NCI-H82 treated with DMSO at 0.1 percent for 48 hours (cell line): ENCODE results near the gene ATP1A2.

Source experiments
- DNase-seq: peaks from one replicate; lab custom pipeline; 2025; ENCODE audit not compliant: unreplicated experiment; lab: John Stamatoyannopoulos, UW

The ATP1A2 gene

DNA sequence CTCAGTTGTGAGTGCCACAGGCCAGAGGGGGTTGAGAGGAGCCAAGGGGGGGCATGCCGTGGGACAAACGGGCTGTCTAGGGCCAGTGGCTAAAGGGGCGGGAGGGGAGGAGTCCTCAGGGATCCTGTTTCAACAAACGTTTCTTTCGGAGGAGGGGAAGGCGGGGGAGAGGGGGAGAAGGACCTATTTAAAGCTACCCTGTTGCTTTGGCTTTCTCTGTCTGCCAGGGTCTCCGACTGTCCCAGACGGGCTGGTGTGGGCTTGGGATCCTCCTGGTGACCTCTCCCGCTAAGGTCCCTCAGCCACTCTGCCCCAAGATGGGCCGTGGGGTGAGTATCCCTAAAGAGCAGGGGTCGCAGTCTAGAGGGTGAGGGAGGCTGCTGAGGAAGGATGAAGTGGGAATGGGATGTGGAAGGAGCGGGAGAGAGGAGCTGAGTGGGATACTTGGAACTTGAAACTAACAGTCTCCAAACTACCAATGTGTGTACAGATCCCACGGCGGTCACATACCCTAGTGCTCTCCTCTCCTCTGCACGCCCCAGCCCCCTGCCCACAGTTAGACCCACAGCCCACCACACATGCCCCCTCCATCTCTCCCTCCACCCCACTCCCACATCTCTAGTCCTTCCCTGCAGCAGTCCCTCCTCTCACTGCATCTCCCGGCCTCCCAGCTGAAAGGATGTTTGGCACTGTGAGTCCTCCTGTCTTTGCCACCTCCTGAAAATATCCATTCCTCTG, at the start of gene ATP1A2:
TSS of gene ATP1A2 (plus strand) at position 215 of the 738 bp plus-strand sequence. CDS start at position 318, 103 bp downstream.
- DNase-seq, result no peak

GRCh38 chr1:160066829-160067745, 48.5 kb upstream of the ATP1A2 start:
- DNase-seq, result no peak

DNA sequence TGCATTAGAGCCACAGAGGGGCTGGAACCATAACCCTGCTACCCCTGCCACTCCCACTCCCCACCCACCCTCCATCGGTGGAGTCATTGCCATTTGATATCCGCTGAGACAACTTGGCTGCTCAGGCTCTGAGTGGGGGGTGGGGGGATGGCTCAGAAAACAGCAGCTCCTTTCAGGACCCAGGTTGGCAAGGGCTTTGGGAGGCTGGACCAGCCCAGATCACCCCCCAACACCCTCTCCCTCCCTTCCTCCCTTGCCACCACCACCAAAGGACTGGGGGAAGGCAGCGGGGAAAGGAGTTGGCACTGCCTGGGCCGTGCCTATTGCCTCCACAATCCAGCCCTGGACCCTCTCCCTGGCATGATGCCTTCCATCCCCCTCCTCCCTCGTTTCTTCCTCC, 47.3 kb upstream of the ATP1A2 start:
- DNase-seq, result no peak

DNA sequence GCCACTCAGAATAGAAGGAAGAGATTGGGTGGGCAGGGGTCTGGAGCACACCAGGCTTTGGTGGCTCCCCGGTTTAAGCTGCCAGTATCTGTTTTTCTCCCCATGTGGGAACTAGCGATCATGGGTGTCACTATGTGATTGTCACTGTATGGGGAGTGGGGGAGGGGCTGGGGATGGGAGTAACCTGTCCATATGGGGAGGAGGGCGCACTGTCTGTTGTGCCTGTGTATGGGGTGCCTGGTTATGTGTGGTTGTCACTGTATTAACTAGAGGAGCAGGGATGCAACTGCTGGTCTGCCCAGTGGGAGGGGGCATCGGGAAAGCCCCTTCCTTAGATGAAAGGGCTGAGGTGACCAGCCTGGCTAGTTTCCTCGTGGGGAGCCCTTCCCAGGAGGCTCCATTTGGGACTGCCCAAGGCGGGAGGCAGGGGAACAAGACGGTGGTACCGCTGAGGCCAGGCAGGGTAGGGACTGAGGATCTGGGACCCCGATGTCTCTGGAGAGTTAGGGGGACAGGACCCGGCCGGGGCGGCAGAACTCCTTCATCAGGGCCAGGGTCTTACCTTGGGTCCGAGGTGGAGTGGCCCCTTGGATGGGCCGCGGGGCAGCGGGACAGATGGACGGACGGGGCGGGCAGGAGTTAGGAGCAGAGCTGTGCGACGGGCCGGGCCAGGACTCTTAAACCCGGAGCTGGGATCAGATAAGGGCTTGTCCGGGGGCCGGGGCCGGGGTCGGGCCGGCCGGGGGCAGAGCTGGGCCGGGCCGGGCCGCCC, 45.9 kb upstream of the ATP1A2 start, which contains the start of gene KCNJ10:
TSS of gene KCNJ10 (minus strand) at position 701 of the 772 bp plus-strand sequence. CDS start 27,628 bp downstream, outside the sequence.
- DNase-seq, result no peak

- peak; percentile 66 for DNase-seq
Measured at GRCh38 chr1:160070243-160071163, 45.1 kb upstream of the ATP1A2 start.

DNA sequence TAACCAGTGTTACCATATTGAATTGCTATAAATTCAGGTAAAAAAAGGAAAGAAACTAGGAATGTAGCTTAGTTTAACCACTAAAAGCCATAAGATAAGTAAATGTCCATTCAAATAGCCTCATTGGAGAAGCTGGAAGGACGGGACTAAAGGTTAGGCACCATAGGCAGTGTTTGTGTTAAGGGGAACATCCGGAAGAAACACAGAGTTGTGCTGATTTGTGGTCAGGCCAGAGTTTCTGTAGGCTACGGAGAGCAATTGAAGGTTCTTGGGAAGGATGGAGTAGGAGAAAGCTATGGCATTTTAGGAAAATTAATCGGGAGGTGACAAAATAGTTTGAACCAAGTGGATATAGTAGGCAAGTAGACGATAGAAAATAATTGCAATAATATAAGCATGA, 44.3 kb upstream of the ATP1A2 start:
- DNase-seq, result no peak

DNA sequence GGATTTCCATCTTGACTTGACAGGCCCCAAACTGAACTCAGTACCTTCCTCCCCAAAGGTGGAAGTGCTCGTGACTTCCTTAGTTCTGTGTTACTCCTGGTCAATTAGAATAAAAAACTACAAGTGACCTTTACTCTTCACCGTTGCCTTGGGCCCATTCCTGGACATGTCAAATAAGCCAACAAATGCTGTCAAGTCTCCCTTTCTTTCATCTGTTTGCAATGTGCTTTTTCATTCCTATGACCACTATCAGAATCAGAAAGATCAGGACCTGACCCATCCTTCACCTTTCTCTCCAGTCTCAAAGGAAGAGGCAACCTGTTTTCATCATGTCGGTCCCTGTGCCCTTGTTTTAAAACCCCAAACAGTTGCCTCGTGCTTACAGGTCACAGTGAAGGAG, 40.7 kb upstream of the ATP1A2 start:
- DNase-seq, result no peak

DNA sequence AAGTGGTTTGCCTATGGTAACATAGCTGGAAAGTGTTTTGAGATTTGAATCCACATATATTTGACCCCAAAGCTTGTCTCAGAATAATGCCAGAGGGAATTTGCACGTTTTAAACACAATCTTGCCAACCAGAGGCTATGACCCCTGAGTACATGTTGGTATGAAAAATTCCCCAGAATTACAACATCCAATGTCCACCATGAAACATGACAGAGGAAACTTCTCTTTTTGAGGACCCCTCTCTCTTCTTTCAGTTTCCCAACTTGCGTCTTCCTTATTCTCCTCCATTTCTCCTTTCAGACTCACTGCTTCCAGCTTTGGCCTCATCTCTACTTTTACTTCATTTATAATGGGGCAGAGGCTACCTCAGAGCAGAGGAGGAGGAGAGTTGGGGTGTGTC, 39.7 kb upstream of the ATP1A2 start:
- DNase-seq, result no peak

GRCh38 chr1:160076295-160076694, 39.3 kb upstream of the ATP1A2 start:
- DNase-seq, result no peak

- no peak for DNase-seq
Measured at GRCh38 chr1:160077486-160077885, 38.1 kb upstream of the ATP1A2 start.

GRCh38 chr1:160078512-160079195, 36.9 kb upstream of the ATP1A2 start:
- DNase-seq, result no peak

DNA sequence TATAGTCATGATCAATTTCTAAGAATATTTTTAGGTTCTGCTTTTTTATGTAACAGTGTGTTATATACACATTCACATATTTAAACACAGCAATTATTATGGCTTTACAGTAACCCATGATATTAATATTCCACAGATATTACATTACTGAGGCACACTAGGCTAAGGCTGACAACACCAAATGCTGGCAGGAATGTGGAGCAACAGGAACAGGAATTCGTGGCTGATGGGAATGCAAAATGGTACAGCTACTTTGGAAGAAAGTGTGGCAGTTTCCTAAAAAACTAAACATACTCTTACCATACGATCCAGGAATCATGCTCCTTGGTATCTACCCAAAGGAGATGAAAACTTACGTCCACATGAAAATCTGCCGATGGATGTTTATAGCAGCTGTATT, 36.1 kb upstream of the ATP1A2 start:
- no peak for DNase-seq

- no peak for DNase-seq
Measured at GRCh38 chr1:160080381-160081100, 35.0 kb upstream of the ATP1A2 start.

GRCh38 chr1:160081261-160081936, 34.2 kb upstream of the ATP1A2 start, which contains the start of gene KCNJ9:
TSS of gene KCNJ9 (plus strand) at chr1:160081538. CDS start at chr1:160084031, 2,493 bp downstream.
- DNase-seq, result no peak

- DNase-seq, result no peak
Measured at GRCh38 chr1:160082487-160082886, 33.1 kb upstream of the ATP1A2 start.

DNA sequence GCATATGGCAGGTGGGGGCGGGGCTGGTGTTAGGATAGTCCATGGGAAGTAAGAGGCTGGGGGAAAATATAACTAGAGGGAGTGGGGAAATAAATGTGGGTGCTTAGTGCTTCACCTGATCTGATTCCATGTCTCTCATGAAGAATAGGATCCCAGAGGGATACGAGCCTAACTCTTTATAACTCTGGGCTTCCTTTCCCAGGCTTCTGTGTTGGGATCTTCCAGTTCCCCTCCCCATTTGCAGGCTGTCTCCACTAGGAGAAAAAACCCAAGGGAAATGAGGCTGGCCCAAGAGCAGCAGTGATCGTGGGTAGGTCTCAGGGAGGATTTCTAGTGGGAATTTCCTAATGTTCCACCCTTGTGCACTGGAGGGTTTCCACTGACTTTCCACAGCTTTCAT, 32.6 kb upstream of the ATP1A2 start:
- no peak for DNase-seq

GRCh38 chr1:160083968-160084770, 31.4 kb upstream of the ATP1A2 start:
- no peak for DNase-seq
